Memory B cell (primary cell): Measurements from ENCODE around the gene CAMTA1.

Experiments
- ATAC-seq: fragments of 150-1000 bp; cut with Tn5 transposase; 2 replicates; pipeline ENCODE4 v1.10.0; 2021; ENCODE audit warnings: low read depth, mild to moderate bottlenecking, moderate library complexity
- DNase-seq, 2 donors: peaks; one replicate each; pipeline ENCODE4 v3.0.0; 2022; ENCODE audit warnings: low spot score in 2 of 2
- H3K27ac Mint-ChIP-seq: one replicate; pipeline ENCODE4 v1.8.0; 2022; ENCODE audit warnings: mild to moderate bottlenecking, moderate library complexity, mixed read lengths
- H3K27me3 Mint-ChIP-seq: one replicate; pipeline ENCODE4 v1.8.0; 2022; ENCODE audit warnings: mixed read lengths
- H3K36me3 Mint-ChIP-seq: one replicate; pipeline ENCODE4 v1.8.0; 2022; ENCODE audit warnings: mild to moderate bottlenecking, mixed read lengths
- H3K4me1 Mint-ChIP-seq: one replicate; pipeline ENCODE4 v1.8.0; 2022; ENCODE audit warnings: mixed read lengths
- H3K4me3 Mint-ChIP-seq: one replicate; pipeline ENCODE4 v1.8.0; 2022; ENCODE audit warnings: mild to moderate bottlenecking, moderate library complexity, mixed read lengths
- H3K9me3 Mint-ChIP-seq: one replicate; pipeline ENCODE4 v1.8.0; 2022; ENCODE audit warnings: mixed read lengths

The CAMTA1 gene

GRCh38 chr1:6762060-6762459, 23.2 kb upstream of the CAMTA1 start:
- no peaks in the 10 kb centered on the region for H3K9me3 Mint-ChIP-seq
- no peak overlapping the region for H3K4me3 Mint-ChIP-seq
- H3K4me1 Mint-ChIP-seq = peaks cover 4% of the 10 kb centered on the region

GRCh38 chr1:6770751-6771440, 14.4 kb upstream of the CAMTA1 start:
- ATAC-seq (peak; percentile 97), DNase-seq (peak in 1 of 2 donors; percentile 28)
- Mint-ChIP-seq H3K27ac (peak overlapping the region; percentile 72), H3K9me3 (no peaks in the 10 kb centered on the region), H3K4me3 (peak overlapping the region; percentile 71), H3K27me3 (no peaks in the 10 kb centered on the region), H3K4me1 (peaks cover 32% of the 10 kb centered on the region), H3K36me3 (no peaks in the 10 kb centered on the region)

More at GRCh38 chr1:6762060-6762459, 23.2 kb upstream of the CAMTA1 start:
- Mint-ChIP-seq H3K36me3 (no peaks in the 10 kb centered on the region), H3K27ac (peak overlapping the region; percentile 58), H3K27me3 (no peaks in the 10 kb centered on the region)
- DNase-seq (no peak), ATAC-seq (no peak)

DNA sequence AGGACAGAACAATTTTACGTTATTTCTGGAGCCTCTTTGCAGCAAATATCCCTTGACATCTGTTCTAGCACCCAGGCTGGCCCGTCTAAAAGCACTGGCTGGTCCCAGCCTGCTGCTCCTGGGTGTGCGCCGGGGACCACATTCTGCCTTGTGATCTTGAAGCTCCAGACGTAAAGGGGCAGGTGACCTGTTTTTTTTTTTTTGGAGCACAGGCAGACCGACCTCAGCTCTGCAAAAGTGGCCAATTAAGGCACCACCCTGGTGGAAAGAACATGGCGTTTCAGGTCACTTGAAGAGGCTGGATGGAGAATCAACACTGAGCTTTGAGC, 13.8 kb upstream of the CAMTA1 start:
- Mint-ChIP-seq H3K4me3 (peak overlapping the region; percentile 71), H3K27ac (peak overlapping the region; percentile 72), H3K9me3 (peaks cover 3% of the 10 kb centered on the region), H3K36me3 (no peaks in the 10 kb centered on the region), H3K27me3 (no peaks in the 10 kb centered on the region), H3K4me1 (peaks cover 34% of the 10 kb centered on the region)
- ATAC-seq = peak; percentile 36
- no peak for DNase-seq

- Mint-ChIP-seq H3K27me3 (no peaks in the 10 kb centered on the region), H3K4me1 (peaks cover 36% of the 10 kb centered on the region), H3K36me3 (peaks cover 2% of the 10 kb centered on the region), H3K9me3 (peaks cover 3% of the 10 kb centered on the region), H3K27ac (no peak overlapping the region), H3K4me3 (no peak overlapping the region)
- DNase-seq (no peak), ATAC-seq (no peak)
Measured at GRCh38 chr1:6774381-6774780, 10.9 kb upstream of the CAMTA1 start.

- Mint-ChIP-seq H3K27me3 (no peaks in the 10 kb centered on the region), H3K27ac (no peak overlapping the region), H3K4me3 (no peak overlapping the region), H3K4me1 (peaks cover 34% of the 10 kb centered on the region), H3K36me3 (peaks cover 2% of the 10 kb centered on the region), H3K9me3 (peaks cover 3% of the 10 kb centered on the region)
- DNase-seq = no peak
- ATAC-seq = no peak
Measured at GRCh38 chr1:6775261-6776043, 9.8 kb upstream of the CAMTA1 start.

DNA sequence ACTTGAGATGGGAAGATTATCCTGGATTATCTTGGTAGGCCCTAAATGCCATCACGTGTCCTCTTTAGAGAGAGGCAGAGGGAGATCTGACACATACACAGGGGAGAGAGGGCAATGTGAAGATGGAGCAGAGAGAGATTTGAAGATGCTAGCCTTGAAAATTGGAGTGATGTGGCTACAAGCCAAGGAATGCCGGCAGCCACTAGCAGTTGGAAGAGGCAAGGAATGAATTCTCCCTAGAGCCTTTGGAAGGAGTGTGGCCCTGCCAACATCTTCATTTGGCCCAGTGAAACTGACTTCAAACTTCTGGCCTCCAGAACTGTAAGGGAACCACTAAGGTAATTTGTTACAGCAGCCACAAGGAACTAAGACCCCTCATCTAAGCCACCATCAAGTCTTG, 8.9 kb upstream of the CAMTA1 start:
- Mint-ChIP-seq H3K4me3 (peak overlapping the region; percentile 72), H3K27me3 (no peaks in the 10 kb centered on the region), H3K4me1 (peaks cover 26% of the 10 kb centered on the region), H3K36me3 (peaks cover 2% of the 10 kb centered on the region), H3K9me3 (peaks cover 3% of the 10 kb centered on the region), H3K27ac (no peak overlapping the region)
- DNase-seq (no peak), ATAC-seq (no peak)

DNA sequence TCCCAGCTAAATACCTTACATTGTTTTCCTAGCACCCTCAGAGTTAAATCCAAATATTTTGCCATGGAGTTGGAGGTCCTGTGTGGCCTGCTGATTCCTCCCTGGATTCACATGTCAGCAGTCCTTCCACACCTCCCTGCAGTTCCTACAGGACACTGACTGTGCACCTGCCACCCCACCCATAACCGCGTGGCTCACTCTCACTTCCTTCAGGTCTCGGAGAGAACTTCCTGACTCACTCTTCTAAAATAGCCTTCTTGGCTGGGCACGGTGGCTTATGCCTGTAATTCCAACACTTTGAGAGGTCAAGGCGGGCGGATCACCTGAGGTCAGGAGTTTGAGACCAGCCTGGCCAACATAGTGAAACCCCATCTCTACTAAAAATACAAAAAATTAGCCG, 8.4 kb upstream of the CAMTA1 start:
- ATAC-seq = peak; percentile 81

DNA sequence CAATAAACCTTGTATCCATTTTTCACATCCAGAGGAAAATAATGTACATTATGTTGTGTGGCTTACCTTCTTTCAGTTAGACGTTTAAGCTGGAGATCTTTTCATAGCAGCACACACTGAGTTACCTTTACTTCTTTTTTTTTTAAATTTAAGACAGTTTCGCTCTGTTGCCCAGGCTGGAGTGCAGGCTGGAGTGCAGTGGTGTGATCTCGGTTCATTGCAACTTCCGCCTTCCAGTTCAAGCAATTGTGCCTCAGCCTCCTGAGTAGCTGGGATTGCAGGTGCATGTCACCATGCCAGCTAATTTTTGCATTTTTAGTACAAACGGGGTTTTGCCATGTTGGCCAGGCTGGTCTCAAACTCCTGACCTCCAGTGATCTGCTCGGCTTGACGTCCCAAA, 7.4 kb upstream of the CAMTA1 start:
- peaks cover 2% of the 10 kb centered on the region for H3K36me3 Mint-ChIP-seq
- peak; percentile 85 for ATAC-seq

More for the DNA sequence above, 8.4 kb upstream of the CAMTA1 start:
- no peak for DNase-seq
- peaks cover 21% of the 10 kb centered on the region for H3K4me1 Mint-ChIP-seq
- H3K27me3 Mint-ChIP-seq = no peaks in the 10 kb centered on the region
- H3K27ac Mint-ChIP-seq = peak overlapping the region; percentile 3
- H3K9me3 Mint-ChIP-seq = peaks cover 3% of the 10 kb centered on the region
- peak overlapping the region; percentile 72 for H3K4me3 Mint-ChIP-seq
- H3K36me3 Mint-ChIP-seq = peaks cover 2% of the 10 kb centered on the region

DNA sequence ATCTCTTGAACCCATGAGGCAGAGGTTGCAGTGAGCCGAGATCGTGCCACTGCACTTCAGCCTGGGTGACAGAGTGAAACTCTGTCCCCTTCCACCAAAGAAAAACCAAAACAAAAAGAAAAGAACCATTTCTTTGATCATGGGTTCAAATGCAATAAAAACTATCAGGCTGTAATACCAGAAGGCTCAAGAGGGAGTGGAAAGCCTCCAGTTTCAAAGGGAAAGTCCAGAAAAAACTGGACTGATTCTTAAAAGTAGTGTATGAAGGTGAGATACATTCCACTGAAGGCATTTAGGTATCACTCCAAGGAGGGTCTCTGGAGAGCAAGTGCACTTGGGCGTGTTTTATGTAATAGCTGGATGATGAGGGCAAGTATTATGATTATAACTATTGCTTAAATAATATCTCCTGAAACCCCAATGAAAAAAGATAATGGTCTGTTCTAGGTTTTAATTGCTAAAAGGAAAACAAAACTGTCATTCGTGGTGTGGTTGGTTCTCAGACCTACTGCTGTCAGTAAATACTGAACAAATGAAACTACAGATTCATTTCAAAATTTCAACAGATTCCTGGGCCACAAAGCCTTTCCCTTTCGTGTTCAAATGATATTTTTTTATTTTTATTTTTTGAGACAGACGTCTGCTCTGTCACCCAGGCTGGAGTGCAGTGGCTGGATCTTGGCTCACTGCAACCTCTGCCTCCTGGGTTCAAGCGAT, 6.0 kb upstream of the CAMTA1 start:
- Mint-ChIP-seq H3K36me3 (peaks cover 2% of the 10 kb centered on the region), H3K27ac (peak overlapping the region; percentile 17), H3K27me3 (no peaks in the 10 kb centered on the region), H3K9me3 (peaks cover 3% of the 10 kb centered on the region), H3K4me1 (peaks cover 25% of the 10 kb centered on the region), H3K4me3 (no peak overlapping the region)
- no peak for ATAC-seq
- no peak for DNase-seq

More for the DNA sequence above, 7.4 kb upstream of the CAMTA1 start:
- peak in 1 of 2 donors; percentile 18 for DNase-seq
- Mint-ChIP-seq H3K27ac (peak overlapping the region; percentile 3), H3K9me3 (peaks cover 3% of the 10 kb centered on the region), H3K27me3 (no peaks in the 10 kb centered on the region), H3K4me3 (peak overlapping the region; percentile 18), H3K4me1 (peaks cover 21% of the 10 kb centered on the region)

GRCh38 chr1:6782151-6782550, 3.1 kb upstream of the CAMTA1 start:
- H3K27me3 Mint-ChIP-seq = no peaks in the 10 kb centered on the region
- ATAC-seq (no peak), DNase-seq (no peak)
- peak overlapping the region; percentile 4 for H3K4me3 Mint-ChIP-seq
- no peaks in the 10 kb centered on the region for H3K9me3 Mint-ChIP-seq
- H3K27ac Mint-ChIP-seq = peak overlapping the region; percentile 64
- H3K4me1 Mint-ChIP-seq = peaks cover 25% of the 10 kb centered on the region
- peaks cover 2% of the 10 kb centered on the region for H3K36me3 Mint-ChIP-seq

- no peak for DNase-seq
- Mint-ChIP-seq H3K36me3 (peaks cover 6% of the 10 kb centered on the region), H3K4me3 (peak overlapping the region; percentile 89), H3K4me1 (peaks cover 29% of the 10 kb centered on the region), H3K27me3 (no peaks in the 10 kb centered on the region), H3K9me3 (no peaks in the 10 kb centered on the region), H3K27ac (peak overlapping the region; percentile 91)
- no peak for ATAC-seq
Measured at GRCh38 chr1:6783221-6783620, 2.0 kb upstream of the CAMTA1 start.

DNA sequence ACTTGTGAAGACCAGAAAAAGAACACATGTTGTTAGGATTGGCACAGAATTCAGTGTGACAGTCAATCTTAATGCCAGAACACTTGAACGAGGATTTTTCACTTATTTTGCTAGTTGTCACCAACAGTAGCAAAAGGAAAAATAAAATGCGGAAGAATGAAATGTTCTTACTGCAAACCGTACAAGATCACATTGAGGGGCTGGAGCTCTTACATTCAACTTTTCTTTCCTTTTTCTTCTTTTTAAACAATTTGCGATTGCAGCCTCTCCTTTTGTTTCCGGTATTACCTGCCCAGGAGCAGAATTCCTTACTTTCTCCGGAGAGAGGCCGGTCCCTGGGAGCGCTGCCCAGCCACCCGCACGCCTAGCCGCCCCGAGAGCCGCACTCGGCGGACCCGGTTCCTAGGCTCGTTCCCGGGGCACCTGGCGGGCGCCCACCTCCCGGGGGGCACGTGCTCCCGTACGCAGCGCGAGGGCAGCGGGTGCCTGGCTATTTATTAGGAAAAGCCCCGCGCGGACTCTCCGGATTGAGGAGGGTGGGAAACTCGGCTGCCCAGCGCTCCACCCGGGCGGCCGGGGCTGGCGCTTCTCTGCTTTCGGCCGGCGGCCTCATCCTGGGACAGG, 1.2 kb upstream of the CAMTA1 start:
- Mint-ChIP-seq H3K4me3 (peak overlapping the region; percentile 89), H3K27ac (peak overlapping the region; percentile 91), H3K27me3 (no peaks in the 10 kb centered on the region), H3K9me3 (no peaks in the 10 kb centered on the region), H3K4me1 (peaks cover 37% of the 10 kb centered on the region), H3K36me3 (peaks cover 10% of the 10 kb centered on the region)
- DNase-seq = no peak
- no peak for ATAC-seq

- DNase-seq (peak; percentile 96 to 99), ATAC-seq (peak; percentile 72)
- peak overlapping the region; percentile 96 for H3K4me3 Mint-ChIP-seq
- no peaks in the 10 kb centered on the region for H3K9me3 Mint-ChIP-seq
- peaks cover 10% of the 10 kb centered on the region for H3K36me3 Mint-ChIP-seq
- H3K27me3 Mint-ChIP-seq = no peaks in the 10 kb centered on the region
- H3K27ac Mint-ChIP-seq = peak overlapping the region; percentile 91
- peaks cover 42% of the 10 kb centered on the region for H3K4me1 Mint-ChIP-seq
Measured at GRCh38 chr1:6784560-6785317, 515 bp upstream of the CAMTA1 start.
